Measurements from ENCODE around the gene GTF2A1L. TPM values are rescaled to one million over a fixed set of nuclear protein-coding genes. Genes with fewer than 3 reads are reported as not detected.

GTF2A1L gene
- total RNA-seq, 1 experiment from 2014 or later: not detected

DNA sequence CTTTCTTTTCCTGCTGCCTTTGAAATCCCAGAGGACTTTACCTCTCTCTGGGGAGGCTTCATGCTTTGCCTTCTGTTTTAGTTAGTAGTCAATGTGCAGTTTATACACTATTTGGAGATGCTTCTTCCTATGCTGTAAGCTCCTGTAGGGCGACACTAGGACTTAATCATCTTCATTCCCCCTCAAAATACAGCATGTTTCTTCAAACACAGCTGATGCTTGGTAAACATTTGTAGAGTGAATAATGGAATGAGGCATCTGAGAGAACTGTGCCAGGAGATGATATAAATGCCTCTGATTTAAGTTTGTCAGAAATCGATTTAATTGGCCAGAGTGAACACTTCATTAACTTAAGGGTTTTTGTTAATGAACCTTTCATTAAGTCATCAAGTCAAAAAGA is 94.5 kb downstream of the GTF2A1L start:
- TF ChIP-seq, protein P1, sequence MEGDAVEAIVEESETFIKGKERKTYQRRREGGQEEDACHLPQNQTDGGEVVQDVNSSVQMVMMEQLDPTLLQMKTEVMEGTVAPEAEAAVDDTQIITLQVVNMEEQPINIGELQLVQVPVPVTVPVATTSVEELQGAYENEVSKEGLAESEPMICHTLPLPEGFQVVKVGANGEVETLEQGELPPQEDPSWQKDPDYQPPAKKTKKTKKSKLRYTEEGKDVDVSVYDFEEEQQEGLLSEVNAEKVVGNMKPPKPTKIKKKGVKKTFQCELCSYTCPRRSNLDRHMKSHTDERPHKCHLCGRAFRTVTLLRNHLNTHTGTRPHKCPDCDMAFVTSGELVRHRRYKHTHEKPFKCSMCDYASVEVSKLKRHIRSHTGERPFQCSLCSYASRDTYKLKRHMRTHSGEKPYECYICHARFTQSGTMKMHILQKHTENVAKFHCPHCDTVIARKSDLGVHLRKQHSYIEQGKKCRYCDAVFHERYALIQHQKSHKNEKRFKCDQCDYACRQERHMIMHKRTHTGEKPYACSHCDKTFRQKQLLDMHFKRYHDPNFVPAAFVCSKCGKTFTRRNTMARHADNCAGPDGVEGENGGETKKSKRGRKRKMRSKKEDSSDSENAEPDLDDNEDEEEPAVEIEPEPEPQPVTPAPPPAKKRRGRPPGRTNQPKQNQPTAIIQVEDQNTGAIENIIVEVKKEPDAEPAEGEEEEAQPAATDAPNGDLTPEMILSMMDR (conservative IDR thresholded peaks at IDR 0.05; ENCODE audit: low read depth, low read length): no peak
- TF ChIP-seq EZH2 (IDR thresholded peaks at IDR 0.05; ENCODE audit: borderline replicate concordance, low read depth, low read length, poor library complexity, severe bottlenecking): no peak
- ChIA-PET CTCF (no interaction called here), POLR2A (ENCODE audit: low non-redundant PET) (no interaction called here)
- Histone ChIP-seq H3K4me3 (ENCODE audit: low read depth, low read length, poor library complexity, severe bottlenecking) (no peak overlapping the region), H3K9me3 (ENCODE audit: low read depth, low read length, poor library complexity, severe bottlenecking) (no peaks in the 10 kb centered on the region), H3K36me3 (ENCODE audit: insufficient read depth, low read length, poor library complexity, severe bottlenecking) (no peaks in the 10 kb centered on the region), H3K27me3 (replicated peaks; ENCODE audit: insufficient read depth, low read depth, low read length, poor library complexity) (no peaks in the 10 kb centered on the region), H3K27ac (ENCODE audit: low read depth, low read length, poor library complexity, severe bottlenecking) (no peak overlapping the region), H3K4me1 (ENCODE audit: insufficient read depth, low read length, poor library complexity, severe bottlenecking) (peaks cover 24% of the 10 kb centered on the region)
- BruUV-seq (replicated peaks): no TSS peak
- intact Hi-C loops (cut with micrococcal nuclease; ENCODE audit: unreplicated experiment): no loop called here
- DNase-seq (ENCODE audit: low spot score): no peak

GRCh38 chr2:48713647-48714046 is 96.0 kb downstream of the GTF2A1L start:
- no peak for TF ChIP-seq EZH2 (IDR thresholded peaks at IDR 0.05; ENCODE audit: borderline replicate concordance, low read depth, low read length, poor library complexity, severe bottlenecking)
- TF ChIP-seq, protein P1 (conservative IDR thresholded peaks at IDR 0.05; ENCODE audit: low read depth, low read length): no peak
- CTCF ChIA-PET: no interaction called here
- Histone ChIP-seq H3K9me3 (ENCODE audit: low read depth, low read length, poor library complexity, severe bottlenecking) (no peaks in the 10 kb centered on the region), H3K4me3 (ENCODE audit: low read depth, low read length, poor library complexity, severe bottlenecking) (no peak overlapping the region), H3K27me3 (replicated peaks; ENCODE audit: insufficient read depth, low read depth, low read length, poor library complexity) (no peaks in the 10 kb centered on the region), H3K4me1 (ENCODE audit: insufficient read depth, low read length, poor library complexity, severe bottlenecking) (peaks cover 35% of the 10 kb centered on the region), H3K27ac (ENCODE audit: low read depth, low read length, poor library complexity, severe bottlenecking) (no peak overlapping the region), H3K36me3 (ENCODE audit: insufficient read depth, low read length, poor library complexity, severe bottlenecking) (no peaks in the 10 kb centered on the region)
- POLR2A ChIA-PET (ENCODE audit: low non-redundant PET): no interaction called here
- no TSS peak for BruUV-seq (replicated peaks)
- DNase-seq (ENCODE audit: low spot score): no peak
- intact Hi-C loops (cut with micrococcal nuclease; ENCODE audit: unreplicated experiment): no loop called here

GRCh38 chr2:48714245-48714644 is 96.6 kb downstream of the GTF2A1L start:
- H3K27ac ChIP-seq (ENCODE audit: low read depth, low read length, poor library complexity, severe bottlenecking): no peak overlapping the region
- no TSS peak for BruUV-seq (replicated peaks)
- POLR2A ChIA-PET (ENCODE audit: low non-redundant PET): no interaction called here

More at GRCh38 chr2:48714245-48714644, 96.6 kb downstream of the GTF2A1L start:
- no peaks in the 10 kb centered on the region for H3K27me3 ChIP-seq (replicated peaks; ENCODE audit: insufficient read depth, low read depth, low read length, poor library complexity)
- no peaks in the 10 kb centered on the region for H3K9me3 ChIP-seq (ENCODE audit: low read depth, low read length, poor library complexity, severe bottlenecking)
- H3K36me3 ChIP-seq (ENCODE audit: insufficient read depth, low read length, poor library complexity, severe bottlenecking): no peaks in the 10 kb centered on the region
- CTCF ChIA-PET: no interaction called here
- intact Hi-C loops (cut with micrococcal nuclease; ENCODE audit: unreplicated experiment): no loop called here
- no peak for TF ChIP-seq EZH2 (IDR thresholded peaks at IDR 0.05; ENCODE audit: borderline replicate concordance, low read depth, low read length, poor library complexity, severe bottlenecking)
- TF ChIP-seq, protein P1 (conservative IDR thresholded peaks at IDR 0.05; ENCODE audit: low read depth, low read length): no peak
- peaks cover 35% of the 10 kb centered on the region for H3K4me1 ChIP-seq (ENCODE audit: insufficient read depth, low read length, poor library complexity, severe bottlenecking)
- DNase-seq (ENCODE audit: low spot score): no peak
- H3K4me3 ChIP-seq (ENCODE audit: low read depth, low read length, poor library complexity, severe bottlenecking): no peak overlapping the region

Measured in A673 (cell line).